ENCODE results near the gene ATP13A3.

ATP13A3 gene

GRCh38 chr3:194527726-194528125 lies 40.9 kb upstream of the ATP13A3 start:
- H3K79me2 ChIP-seq (ENCODE audit: insufficient read depth, low read length), result no peaks in the 10 kb centered on the region
- no peaks in the 10 kb centered on the region for H3K9me2 ChIP-seq (ENCODE audit: low read depth, low read length)
- peaks cover 4% of the 10 kb centered on the region; the same call in 1 of the 2 replicates for H3K27me3 ChIP-seq (ENCODE audit: insufficient read depth, low read length)
- no peak overlapping the region for H3K4me2 ChIP-seq (ENCODE audit: low read length)
- H3K36me3 ChIP-seq (ENCODE audit: insufficient read depth, low read length), result no peaks in the 10 kb centered on the region
- H4K20me1 ChIP-seq (ENCODE audit: insufficient read depth, low read length), result no peaks in the 10 kb centered on the region
- H3F3A ChIP-seq (ENCODE audit: insufficient read depth, low read length), result no peaks in the 10 kb centered on the region
- H3K9me3 ChIP-seq (ENCODE audit: low read length), result 0 out of 2 replicates have a peak, but pooled peaks cover 3% of the 10 kb centered on the region
- no peak overlapping the region for H3K27ac ChIP-seq (ENCODE audit: low read depth, low read length, poor library complexity, severe bottlenecking)
- H3K4me3 ChIP-seq (ENCODE audit: low read depth, low read length, poor library complexity, severe bottlenecking), result no peak overlapping the region
- H2AFZ ChIP-seq (ENCODE audit: low read length), result no peak overlapping the region
- no peak for TF ChIP-seq CTCF (IDR thresholded peaks at IDR 0.05; ENCODE audit: low read length)
- no peak for TF ChIP-seq EZH2 (IDR thresholded peaks at IDR 0.05; ENCODE audit: borderline replicate concordance, low read length)
- H3K9ac ChIP-seq (ENCODE audit: low read length), result no peak overlapping the region
- H3K4me1 ChIP-seq (ENCODE audit: insufficient read depth, low read length, severe bottlenecking), result peaks cover 3% of the 10 kb centered on the region

DNA sequence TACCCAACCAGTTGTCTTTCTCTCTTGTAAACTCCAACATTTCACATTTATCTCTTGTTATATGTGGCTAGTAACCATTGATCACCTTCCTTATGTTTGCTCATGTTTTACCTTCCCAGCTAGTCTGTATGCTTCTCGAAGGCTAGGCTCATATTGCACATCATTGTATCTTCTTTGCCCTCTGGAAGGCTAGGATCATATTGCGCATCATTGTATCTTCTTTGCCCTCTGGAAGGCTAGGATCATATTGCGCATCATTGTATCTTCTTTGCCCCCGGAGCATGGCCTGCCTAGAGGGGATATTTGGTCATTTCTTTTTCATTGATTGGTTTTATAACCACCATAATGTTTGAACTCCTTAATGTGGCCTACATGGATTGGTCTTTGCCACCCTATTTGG lies 39.4 kb upstream of the ATP13A3 start:
- Histone ChIP-seq H3K36me3 (ENCODE audit: insufficient read depth, low read length) (no peaks in the 10 kb centered on the region), H3K79me2 (ENCODE audit: insufficient read depth, low read length) (no peaks in the 10 kb centered on the region), H3F3A (ENCODE audit: insufficient read depth, low read length) (no peaks in the 10 kb centered on the region), H3K27ac (ENCODE audit: low read depth, low read length, poor library complexity, severe bottlenecking) (no peak overlapping the region), H3K9me2 (ENCODE audit: low read depth, low read length) (no peaks in the 10 kb centered on the region), H2AFZ (ENCODE audit: low read length) (no peak overlapping the region), H3K27me3 (ENCODE audit: insufficient read depth, low read length) (no peaks in the 10 kb centered on the region; the same call in 1 of the 2 replicates), H3K4me2 (ENCODE audit: low read length) (no peak overlapping the region), H3K4me3 (ENCODE audit: low read depth, low read length, poor library complexity, severe bottlenecking) (no peak overlapping the region), H3K9ac (ENCODE audit: low read length) (no peak overlapping the region), H3K9me3 (ENCODE audit: low read length) (no peaks in the 10 kb centered on the region), H3K4me1 (ENCODE audit: insufficient read depth, low read length, severe bottlenecking) (peaks cover 3% of the 10 kb centered on the region), H4K20me1 (ENCODE audit: insufficient read depth, low read length) (no peaks in the 10 kb centered on the region)
- no peak for TF ChIP-seq CTCF (IDR thresholded peaks at IDR 0.05; ENCODE audit: low read length)
- TF ChIP-seq EZH2 (IDR thresholded peaks at IDR 0.05; ENCODE audit: borderline replicate concordance, low read length), result no peak

GRCh38 chr3:194522579-194523046 lies 35.8 kb upstream of the ATP13A3 start:
- no peaks in the 10 kb centered on the region; the same call in 1 of the 2 replicates for H3K27me3 ChIP-seq (ENCODE audit: insufficient read depth, low read length)
- no peak overlapping the region for H3K27ac ChIP-seq (ENCODE audit: low read depth, low read length, poor library complexity, severe bottlenecking)
- no peaks in the 10 kb centered on the region for H3K9me3 ChIP-seq (ENCODE audit: low read length)
- H3K9ac ChIP-seq (ENCODE audit: low read length), result no peak overlapping the region
- peaks cover 3% of the 10 kb centered on the region for H3K4me1 ChIP-seq (ENCODE audit: insufficient read depth, low read length, severe bottlenecking)
- H3K9me2 ChIP-seq (ENCODE audit: low read depth, low read length), result no peaks in the 10 kb centered on the region
- H3K36me3 ChIP-seq (ENCODE audit: insufficient read depth, low read length), result no peaks in the 10 kb centered on the region
- H2AFZ ChIP-seq (ENCODE audit: low read length), result no peak overlapping the region
- H3K4me3 ChIP-seq (ENCODE audit: low read depth, low read length, poor library complexity, severe bottlenecking), result no peak overlapping the region
- no peaks in the 10 kb centered on the region for H3F3A ChIP-seq (ENCODE audit: insufficient read depth, low read length)
- no peaks in the 10 kb centered on the region for H4K20me1 ChIP-seq (ENCODE audit: insufficient read depth, low read length)
- no peak overlapping the region for H3K4me2 ChIP-seq (ENCODE audit: low read length)
- TF ChIP-seq EZH2 (IDR thresholded peaks at IDR 0.05; ENCODE audit: borderline replicate concordance, low read length) (no peak), CTCF (IDR thresholded peaks at IDR 0.05; ENCODE audit: low read length) (no peak)
- no peaks in the 10 kb centered on the region for H3K79me2 ChIP-seq (ENCODE audit: insufficient read depth, low read length)
